Stimulated activated CD8-positive, alpha-beta memory T cell treated with anti-CD3 and anti-CD28 coated beads, Interleukin-4, amount 100 ng/mL, for 48 hours (primary cell): Measurements from ENCODE around the gene TPK1.
"Not testable (repeated sequence)": the region's sequence is repeated elsewhere in the genome, so short reads cannot be mapped to it uniquely, and the experiment has no call there.

Experiments
- DNase-seq: peaks from one replicate; pipeline ENCODE4 v3.0.0-alpha.2; 2020

Gene TPK1

GRCh38 chr7:144454256-144455039, 381.4 kb downstream of the TPK1 start:
- no peak for DNase-seq

DNA sequence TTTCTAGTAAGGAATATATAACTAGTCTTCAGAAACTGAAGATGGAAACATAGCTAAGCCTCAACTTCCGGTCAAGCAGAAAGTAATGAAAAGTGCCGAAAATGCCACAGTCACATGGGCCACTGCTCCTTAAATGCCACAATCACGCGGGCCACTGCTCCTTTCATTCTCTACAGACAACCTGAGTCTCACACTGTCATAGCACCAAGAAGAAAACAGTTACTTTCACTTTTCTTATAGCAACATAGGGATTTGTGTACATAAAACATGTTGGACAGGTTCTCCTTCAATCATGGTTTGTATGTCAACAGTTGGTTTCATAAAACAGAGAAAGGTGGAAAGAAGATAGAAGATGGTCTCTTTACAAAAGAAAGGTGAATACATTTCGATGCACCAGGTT, 383.8 kb downstream of the TPK1 start:
- DNase-seq: no peak

DNA sequence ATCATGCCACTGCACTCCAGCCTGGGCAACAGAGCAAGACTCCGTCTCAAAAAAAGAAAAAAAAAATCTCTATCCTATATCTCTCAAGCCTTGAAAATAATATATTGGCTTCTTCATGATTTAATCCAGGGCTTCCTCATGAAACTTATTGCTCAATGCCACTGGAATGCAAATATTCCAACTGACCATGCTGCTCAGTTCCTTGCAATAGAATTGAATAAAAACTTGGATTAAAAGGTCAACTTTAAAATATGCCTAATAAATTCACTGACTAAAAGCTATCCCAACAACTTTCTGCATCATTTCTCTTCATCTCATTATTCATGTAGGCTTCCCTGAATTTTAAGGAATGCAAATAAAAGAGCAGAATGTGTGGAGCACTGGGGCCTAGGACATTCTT, 390.3 kb downstream of the TPK1 start:
- DNase-seq: no peak

GRCh38 chr7:144439717-144440205, 396.1 kb downstream of the TPK1 start:
- DNase-seq: no peak

DNA sequence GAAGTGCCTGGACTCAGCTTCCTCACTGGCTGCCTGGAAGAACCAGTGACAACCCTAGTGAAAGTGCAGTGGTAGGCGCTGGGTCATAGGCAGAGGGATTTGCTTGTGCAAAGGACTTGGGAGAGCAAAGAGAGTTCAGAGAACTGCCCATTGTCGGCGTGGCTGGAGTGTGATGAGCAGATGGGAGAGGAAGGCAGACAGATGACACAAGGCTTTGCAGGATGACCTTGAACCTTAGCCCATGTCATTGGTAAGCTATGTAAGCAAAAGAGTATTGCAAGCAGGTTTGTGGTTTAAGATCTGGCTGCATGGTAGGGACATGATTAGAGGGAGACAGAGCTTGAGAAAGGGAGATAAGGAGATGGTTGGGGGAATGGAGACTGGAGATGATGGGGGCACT, 397.1 kb downstream of the TPK1 start:
- DNase-seq: no peak

DNA sequence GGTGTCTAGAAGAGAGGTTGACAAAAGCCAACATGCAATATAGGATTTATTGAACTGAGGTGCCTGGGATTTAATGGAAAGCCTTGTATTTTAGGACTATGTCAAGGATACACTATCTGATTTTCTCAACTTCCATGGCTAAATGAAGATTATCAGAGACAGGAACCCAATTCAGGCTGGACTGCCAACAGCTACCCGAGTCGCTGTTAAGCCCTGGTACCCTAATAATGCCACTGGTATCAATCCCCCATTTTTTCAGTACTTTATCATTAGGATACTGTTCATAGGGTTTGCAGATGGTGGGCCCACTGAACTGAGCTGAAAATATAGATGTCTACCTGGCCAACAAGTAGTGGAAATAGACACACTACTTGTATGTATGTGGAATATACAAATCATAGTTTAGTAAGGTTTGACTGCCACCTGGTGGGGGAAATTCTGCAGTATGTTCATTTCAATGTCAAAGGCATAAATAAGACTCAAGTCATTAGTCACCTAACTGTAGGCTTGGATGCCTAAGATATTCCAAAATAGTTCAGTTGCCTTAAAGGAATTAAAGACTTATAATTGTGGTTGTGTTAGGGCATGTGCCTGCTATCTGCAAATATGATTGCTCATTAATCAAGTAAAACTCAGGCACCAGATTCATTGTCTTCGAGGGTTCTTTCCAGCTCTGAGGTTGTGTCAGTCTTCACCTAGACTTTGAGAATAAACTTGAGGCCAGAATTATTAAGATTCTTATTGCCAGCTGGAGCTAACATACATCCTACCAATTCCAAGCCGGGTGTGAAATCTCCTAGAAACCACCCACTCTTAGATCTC, 398.3 kb downstream of the TPK1 start:
- DNase-seq: peak; percentile 73

DNA sequence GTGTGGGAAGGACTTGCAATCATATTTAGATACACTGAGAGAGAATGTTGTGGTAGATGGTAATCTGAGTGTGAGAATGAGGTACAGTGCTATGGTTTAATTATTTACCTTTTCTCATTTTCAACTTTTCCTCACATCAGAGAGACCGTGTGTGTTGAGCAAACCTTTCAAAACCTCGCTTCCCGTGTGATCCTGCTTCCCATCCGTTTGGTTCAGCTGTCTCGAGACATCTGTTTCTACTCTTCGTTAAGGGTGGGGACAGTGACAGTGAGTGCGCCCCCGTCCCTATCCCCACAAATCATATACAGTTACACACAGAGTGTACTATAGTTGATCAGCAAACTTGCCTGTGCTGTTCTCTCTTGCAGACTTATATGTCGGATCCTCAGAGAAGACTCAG, 399.4 kb downstream of the TPK1 start:
- no peak for DNase-seq

DNA sequence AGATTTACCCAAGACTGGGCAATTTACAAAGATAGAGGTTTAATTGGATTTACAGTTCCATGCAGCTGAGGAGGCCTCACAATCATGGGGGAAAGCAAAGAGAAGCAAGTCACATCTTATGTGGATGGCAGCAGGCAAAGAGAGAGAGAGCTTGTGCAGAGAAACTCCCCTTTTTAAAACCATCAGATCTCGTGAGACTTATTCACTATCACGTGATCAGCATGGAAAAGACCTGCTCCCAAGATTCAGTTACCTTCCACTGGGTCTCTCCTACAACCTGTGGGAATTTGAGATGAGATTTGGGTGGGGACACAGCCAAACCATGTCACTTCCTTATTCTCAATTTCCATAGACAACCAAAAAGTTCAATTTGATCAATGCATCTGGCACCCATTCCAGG, 407.4 kb downstream of the TPK1 start:
- no peak for DNase-seq

DNA sequence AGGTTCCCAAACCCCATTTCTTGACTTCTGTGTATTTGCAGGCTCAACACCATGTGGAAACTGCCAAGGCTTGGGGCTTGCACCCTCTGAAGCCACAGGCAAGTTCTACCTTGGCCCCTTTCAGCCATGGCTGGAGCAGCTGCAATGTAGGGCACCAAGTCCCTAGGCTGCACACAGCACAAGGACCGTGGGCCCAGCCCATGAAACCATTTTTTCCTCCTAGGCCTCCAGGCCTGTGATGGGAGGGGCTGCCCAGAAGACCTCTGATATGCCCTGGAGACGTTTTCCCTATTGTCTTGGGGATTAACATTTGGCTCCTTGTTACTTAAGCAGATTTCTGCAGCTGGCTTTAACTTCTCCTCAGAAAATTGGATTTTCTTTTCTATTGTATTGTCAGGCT, 408.3 kb downstream of the TPK1 start:
- not testable (repeated sequence) for DNase-seq

GRCh38 chr7:144418931-144419330, 416.9 kb downstream of the TPK1 start:
- DNase-seq: not testable (repeated sequence)

DNA sequence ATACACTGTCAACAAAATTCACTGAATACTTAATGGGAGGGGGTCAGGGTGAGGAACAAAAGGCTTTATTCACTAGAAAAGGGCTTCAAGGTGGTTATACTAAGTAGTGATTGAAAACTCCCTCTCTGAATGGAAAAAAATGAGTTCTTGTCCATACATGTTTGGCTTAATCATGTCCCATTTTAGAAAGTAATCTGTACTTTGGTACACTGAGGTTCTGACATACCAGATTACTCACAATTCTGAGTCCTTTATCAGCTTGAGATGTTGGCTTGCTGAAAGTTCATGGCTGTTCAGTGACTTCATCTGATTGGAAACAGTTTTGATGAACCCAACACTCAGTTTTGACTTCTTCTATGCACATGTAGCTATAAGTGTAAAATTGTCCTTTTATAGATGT, 419.5 kb downstream of the TPK1 start:
- no peak for DNase-seq

GRCh38 chr7:144415858-144416257, 420.0 kb downstream of the TPK1 start:
- no peak for DNase-seq

DNA sequence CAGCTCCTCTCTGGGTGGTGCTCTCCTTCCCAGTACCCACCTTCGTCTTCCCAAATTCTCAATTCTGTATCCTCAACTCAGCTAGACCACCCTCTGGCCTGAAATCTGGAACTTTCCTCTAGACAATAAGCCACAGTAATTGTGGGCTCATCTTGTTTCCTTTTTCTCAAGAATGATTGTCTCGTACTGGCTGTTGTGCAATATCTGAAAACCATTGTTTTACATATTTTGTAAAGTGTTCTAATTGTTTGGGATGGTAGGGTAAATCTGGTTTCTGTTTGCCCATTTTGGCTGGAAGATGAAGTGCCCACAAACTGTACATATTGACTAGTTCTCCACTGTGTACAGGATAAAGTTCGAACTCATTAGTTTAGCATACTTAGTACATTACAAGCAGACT, 421.0 kb downstream of the TPK1 start:
- DNase-seq: no peak

GRCh38 chr7:144410441-144410840, 425.4 kb downstream of the TPK1 start:
- DNase-seq: no peak

DNA sequence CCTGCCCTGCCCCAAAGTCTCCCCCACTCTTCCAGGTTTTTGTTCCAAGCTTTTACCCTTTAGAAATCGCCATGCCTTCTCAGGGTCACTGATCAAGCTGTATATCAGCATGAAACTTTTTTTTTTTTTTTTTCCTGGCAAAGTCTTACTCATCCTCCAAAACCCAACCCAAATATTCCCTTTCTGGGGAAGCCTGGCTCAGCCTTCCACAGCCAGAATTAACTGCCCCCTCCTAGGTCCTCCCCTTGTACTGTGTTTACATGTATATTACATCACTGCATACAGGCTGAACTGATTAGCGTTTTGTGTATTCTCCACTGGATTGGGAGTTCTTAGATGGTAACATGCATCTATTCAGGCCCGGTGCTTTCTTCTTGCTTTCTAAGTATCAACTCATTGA, 427.7 kb downstream of the TPK1 start:
- DNase-seq: no peak

DNA sequence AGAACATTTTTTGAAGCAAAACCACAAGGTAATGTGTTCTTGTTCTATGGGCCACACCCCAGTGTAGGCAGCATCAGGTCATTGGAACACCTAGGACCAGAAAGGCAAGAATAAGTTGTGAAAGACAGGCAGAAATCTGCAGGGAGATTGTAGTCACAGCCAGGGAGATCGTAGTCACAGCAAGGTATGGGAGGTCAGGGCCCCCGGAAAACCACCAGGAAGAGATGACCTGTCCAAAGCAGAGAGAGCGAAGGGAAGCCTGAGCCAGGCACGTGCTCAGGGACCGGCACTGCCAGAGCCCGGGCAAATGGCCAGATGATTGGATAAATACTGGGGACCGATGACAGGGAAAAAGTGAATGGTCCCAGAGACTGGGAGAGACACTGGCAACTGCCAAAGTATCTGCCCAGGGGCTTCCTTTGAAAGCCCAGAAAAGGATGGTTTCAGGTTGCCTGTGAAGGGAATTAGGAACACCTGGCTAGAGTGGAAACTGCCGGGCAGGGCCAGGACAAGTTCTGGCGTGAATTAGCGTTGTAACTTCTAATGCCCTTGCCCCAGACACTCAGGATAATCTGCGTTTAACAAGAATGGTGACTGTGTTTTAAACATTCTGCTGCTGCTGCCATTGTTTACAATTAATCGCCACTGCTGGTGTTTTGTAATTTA, 428.5 kb downstream of the TPK1 start:
- DNase-seq: no peak

GRCh38 chr7:144404946-144405345, 430.9 kb downstream of the TPK1 start:
- DNase-seq: no peak

DNA sequence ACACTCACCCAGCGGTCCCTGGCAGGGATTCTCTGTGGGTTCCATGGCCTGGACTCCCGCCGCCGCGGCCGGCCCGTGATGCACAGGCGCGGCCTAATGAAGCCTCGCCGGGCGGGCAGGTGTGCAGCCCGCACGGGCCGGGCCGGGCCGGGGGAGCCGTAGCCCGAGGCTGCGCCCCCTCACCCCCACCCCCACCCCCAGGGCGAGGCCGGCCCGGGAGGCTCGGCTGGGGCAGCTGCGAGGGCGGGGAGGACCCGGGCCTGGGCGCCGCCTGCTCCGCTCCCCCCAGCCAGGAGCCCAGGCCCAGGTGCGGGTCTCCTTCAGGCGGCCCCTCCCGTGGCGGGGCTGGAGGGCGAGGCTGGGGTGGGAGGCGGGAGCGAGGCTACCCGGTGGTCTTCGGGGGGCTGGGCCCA, 432.2 kb downstream of the TPK1 start, which contains the start of gene NOBOX:
Gene NOBOX, minus strand, starts transcription at position 45 of the 413 bp plus-strand sequence.
- DNase-seq: no peak

DNA sequence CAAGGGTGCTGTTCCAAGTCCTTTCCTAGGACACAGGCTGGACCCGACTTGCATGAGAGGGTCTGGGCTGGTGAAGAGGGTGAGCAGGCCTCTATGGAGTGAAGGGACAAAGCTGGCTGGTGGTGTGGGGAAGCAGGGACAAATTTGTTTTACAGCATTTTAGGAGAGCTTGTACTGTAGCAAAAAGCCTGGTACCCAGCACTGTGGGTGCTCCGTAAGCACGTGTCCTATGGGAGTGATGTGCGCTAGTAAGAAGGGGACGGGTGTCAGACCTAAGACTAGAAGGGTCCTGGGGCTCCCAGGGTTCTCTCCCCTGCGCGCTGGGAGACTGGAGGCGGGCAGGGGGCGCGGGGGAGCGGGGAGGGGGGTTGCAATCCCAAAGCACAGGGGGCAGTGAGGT, 432.8 kb downstream of the TPK1 start:
- DNase-seq: no peak
